ENCODE data around the gene SMARCC2. TPM values are rescaled to one million over a fixed set of nuclear protein-coding genes. Genes with fewer than 3 reads are reported as not detected.

SMARCC2 gene
- total and polyA plus RNA-seq, 9 of the 15 experiments (the other 6 are each of a cell fraction or from before 2014, with no cell fraction given): 11.9 to 86.0 (median 36.6) TPM

- TF ChIP-seq HMBOX1 (IDR thresholded peaks at IDR 0.05): peak; percentile 75; the same call in 1 of the 2 replicates
- TF ChIP-seq ZNF407 (IDR thresholded peaks at IDR 0.05; ENCODE audit: low read depth): no peak
- peak; percentile 67 for TF ChIP-seq CEBPG (CRISPR knock-in tag; IDR thresholded peaks at IDR 0.05)
- TF ChIP-seq CEBPG (tag; conservative IDR thresholded peaks at IDR 0.05 in 1 of 2, IDR thresholded peaks at IDR 0.05 in 1 of 2): peak in 1 of 2 experiments; percentile 60; a peak in 1 of 4 replicates
- no peak for TF ChIP-seq ZFP91 (CRISPR knock-in tag; IDR thresholded peaks at IDR 0.05)
- peak; percentile 84 for TF ChIP-seq POLR2G (IDR thresholded peaks at IDR 0.05; ENCODE audit: low read depth, low read length)
- no peak for TF ChIP-seq ZNF324 (CRISPR knock-in tag; IDR thresholded peaks at IDR 0.05)
Observed at GRCh38 chr12:56221757-56222530, 32.7 kb upstream of the SMARCC2 start, which contains the start of gene RNF41 (continued).

Data from K562 (cell line).